Fibroblast of skin of left biceps (primary cell): ENCODE data around the gene VOPP1.
"Not testable (repeated sequence)": the region's sequence is repeated elsewhere in the genome, so short reads cannot be mapped to it uniquely, and the experiment has no call there.

Source experiments
- DNase-seq, 2 experiments: peaks; one replicate each; pipeline ENCODE4 v3.0.0-alpha.2; 2013; ENCODE audit warnings: low read depth in 2 of 2

VOPP1 gene

DNA sequence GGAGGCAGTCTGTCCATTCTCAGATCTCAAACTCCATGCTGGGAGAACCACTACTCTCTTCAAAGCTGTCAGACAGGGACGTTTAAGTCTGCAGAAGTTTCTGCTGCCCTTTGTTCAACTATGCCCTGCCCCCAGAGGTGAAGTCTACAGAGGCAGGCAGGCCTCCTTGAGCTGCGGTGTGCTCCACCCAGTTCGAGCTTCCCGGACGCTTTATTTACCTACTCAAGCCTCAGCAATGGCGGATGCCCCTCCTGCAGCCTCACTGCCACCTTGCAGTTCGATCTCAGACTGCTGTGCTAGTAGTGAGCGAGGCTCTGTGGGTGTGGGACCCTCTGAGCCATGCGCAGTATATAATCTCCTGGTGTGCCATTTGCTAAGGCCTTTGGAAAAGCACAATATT lies 10.4 kb upstream of the VOPP1 start:
- not testable (repeated sequence) for DNase-seq

DNA sequence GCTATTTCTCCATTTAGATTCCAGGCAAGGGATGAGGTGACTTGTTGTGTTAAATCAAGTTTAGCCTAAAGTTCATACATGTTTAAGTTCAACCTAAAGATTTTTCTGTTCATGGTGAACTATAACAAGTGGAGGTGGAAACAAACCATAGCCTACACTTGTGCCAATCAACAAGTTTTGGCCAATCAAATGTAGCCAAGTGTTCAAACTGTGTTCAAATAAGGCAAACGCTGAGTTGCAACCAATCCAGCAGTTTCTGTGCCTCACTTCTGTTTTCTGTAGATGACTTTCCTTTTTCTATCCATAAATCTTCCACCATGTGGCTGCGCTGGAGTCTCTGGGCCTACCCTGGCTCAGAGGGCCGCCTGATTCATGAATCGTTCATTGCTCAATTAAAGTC lies 4.5 kb upstream of the VOPP1 start:
- DNase-seq = no peak

DNA sequence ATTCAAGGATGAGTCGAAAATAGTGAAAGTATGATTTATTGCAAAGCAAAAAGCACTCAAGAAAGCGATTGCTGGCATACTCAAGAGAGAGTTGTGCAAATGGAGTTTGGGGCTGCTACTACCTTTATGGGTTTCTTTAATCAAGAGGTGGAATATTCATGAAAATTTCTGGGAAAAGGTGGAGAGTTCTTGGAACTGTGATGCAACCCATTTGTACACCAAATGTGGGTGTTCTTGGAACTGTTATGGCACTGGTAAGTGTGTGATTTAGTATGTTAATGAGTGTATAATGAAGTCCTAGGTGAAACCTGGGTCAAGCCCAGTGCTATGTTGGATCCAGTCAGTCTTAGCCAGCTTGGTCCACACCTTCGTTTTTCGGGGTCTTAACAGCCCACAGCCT lies 3.4 kb upstream of the VOPP1 start:
- no peak for DNase-seq

DNA sequence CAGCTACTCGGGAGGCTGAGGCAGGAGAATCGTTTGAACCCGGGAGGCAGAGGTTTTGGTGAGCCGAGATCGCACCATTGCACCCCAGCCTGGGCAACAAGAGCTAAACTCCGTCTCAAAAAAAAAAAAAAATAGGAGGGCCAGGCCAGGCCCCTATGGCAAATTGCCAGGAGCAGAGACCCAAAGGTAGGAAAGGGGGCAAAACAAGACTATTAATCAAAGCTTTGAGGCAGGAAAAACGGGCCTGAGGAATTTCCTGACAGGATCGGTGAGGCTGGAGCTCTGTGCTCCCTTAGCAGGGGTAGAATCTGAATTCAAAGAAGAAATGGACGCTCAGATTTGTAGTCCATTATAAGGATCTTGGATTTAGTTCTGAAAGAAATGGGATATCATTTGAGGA lies 2.8 kb upstream of the VOPP1 start:
- DNase-seq = no peak

DNA sequence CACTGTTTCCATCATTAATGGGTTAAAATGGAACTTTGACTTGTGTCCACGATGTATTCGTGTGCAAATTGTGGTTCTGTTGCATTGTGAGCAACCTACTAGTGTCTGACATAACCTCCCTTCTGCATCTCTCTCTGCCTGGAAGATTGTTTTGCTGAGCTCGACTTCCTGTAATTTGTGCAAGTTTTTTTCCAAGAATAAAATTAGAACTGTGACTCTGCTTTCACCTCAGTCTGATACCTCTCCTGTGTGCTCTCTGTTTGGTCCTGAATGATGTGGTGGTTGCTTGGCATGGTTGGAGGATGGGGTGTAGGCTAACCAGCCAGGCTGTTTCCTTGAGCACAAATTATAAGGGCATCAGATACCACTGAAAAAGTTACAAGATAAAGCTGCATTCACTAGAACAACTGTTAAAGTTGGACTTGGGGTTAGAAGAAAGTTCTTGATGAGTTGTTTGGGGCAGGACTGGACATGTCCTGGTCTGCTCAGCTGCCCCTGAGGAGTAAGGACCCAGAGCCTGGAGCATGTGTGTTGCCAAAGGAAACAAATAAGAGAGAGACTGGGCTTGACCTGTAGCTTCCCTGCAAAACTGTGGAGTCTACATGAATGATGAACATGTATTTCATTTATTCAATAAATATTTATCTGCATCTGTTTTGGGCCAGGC lies 1.9 kb upstream of the VOPP1 start:
- DNase-seq = no peak

DNA sequence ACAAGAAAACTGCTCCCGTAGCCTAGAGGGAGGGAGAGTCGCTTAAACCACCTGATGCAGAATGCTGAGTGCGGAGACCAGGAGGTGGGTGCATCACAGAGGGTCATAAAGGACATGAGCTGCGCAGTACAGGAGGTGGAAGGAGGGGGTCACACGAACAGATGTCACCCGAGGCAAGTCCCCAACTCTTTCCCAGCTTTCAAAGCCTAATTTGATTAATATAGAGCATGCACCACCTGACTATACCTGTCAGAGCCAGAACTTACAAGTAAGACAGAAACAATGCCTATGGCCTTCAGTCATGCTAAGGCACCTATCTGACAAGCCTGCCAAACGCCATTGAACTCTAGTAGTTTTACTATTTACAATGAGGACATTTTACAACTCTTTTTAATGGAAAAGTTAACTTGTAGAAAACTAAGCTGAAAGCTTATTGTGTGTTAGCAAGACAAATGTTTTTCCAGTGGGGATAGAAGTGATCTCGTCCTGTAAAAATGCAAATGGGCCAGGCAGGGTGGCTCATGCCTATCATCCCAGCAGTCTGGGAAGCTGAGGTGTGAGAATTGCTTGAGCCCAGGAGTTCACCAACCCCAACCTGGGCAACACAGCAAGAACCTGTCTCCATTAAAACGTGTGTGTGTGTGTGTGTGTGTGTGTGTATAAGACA lies 1.1 kb upstream of the VOPP1 start:
- DNase-seq = no peak

DNA sequence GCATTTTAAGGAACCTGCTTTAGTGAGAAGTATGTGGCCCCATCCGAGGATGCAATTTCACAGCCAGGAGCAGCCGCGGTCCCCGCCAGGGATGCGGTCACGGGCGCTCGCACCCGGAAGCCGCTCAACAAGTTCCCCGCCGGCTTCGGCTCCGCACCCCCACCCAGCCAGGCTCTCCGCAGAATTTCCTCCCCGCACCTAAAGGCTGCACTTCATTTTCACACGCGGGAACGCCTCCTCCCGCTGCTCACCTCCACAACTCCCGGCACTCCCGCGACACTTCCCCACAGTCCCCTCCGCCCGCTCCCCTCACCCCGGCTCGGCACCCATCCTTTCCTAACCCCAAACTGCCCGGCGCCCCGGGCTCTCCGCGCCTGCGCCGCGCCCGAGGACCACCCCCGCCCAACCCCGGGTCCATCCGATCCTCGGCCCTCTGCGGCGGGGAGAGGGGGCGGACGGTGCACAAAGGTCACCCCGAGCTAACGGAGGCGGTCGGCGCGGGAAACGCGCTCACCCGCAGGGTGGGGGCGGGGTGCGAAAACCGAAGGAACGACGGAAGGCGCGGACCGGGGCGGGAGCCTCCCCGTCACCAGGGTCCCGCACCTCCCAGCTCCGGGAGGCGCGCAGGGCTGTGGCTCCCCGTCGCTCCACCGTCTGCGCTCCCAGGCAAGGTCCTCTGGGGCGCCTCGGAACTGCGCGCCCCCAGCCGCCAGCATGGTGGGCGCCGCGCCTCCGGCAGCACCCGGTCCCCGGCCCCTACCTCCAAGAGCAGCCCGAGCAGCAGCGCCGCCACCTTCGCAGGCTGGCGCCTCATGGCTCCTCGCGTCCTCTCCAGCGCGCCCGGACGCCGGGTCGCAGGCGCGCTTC lies 558 bp downstream of the VOPP1 start:
- DNase-seq = no peak

DNA sequence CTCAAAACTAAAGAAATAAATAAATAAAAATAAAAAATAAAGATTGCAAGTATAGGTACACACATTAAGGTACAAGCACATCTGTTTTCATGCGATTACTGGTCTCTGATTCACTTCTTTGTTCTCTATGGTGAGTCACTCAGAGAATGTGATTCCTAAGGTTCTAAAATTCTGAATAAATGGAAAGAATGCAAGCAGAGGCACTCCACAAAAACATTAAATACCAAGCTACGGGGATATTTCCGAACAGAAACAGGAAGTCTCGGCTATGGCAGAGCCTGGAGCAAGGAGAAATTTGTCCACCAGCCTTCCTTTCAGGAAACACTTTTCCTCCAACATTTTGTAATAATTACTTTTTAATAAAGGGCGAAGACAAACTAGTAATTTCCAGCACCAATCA lies 1.4 kb downstream of the VOPP1 start:
- DNase-seq = peak; percentile 70 to 73

DNA sequence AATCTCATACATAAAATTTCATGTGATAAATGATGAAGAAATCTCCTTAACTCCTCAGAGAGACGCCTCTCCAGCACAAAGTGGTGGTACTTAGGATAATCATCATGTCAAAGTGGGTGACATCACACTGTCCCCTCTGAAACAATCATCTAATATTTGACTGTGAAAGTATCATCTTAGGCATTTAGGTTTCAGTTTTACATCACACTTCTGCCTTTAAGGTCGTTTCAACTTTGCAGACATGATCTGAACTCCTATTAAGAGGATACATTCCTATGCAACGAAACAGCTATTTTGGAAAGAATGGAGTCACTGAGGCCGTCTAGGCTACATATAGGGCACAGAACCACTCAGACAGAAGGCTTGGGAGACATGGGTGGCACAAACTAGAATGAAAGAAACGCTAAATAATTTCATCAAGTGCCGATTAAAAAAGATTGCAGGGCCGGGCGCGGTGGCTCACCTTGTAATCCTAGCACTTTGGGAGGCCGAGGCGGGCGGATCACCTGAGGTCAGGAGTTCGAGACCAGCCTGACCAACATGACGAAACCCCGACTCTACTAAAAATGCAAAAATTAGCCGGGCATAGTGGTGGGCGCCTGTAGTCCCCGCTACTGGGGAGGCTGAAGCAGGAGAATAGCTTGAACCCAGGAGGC lies 2.0 kb downstream of the VOPP1 start:
- no peak for DNase-seq

DNA sequence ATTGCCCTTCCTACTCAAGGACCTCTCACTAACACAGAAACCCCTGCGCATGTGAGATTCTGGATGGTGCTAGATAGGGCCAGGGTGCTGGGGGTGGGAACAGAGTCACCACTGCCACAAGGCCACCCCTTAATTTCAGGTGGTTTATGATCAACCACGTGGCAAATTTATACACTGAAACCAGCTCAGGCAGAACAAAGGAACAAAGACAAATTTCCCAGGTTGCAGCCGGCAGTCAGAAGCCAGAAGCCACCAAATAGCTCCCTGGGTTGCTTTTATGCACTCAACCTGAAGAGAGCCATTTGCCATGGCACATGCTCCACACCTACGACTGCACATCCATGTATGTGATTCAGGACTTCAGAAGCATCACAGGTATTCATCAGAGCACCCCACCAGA lies 2.5 kb downstream of the VOPP1 start:
- no peak for DNase-seq

DNA sequence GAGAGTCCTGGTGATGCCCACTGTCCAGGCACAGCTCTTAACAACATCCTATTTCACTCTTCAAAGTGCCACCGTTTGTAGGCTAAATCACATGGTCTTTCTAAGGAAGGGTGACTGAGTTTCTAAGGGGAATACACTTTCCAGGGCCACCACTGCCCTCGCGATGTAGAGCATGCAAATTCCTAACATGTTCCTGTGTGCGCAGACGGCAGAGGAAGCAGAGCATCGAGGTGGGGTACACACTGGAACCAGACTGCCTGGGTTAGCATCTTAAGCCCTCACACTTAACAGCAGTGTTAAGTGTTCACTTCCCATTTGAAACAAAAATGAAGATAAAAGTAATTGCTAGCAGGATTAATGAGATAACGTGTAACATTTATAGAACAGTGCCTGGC lies 3.0 kb downstream of the VOPP1 start:
- no peak for DNase-seq

DNA sequence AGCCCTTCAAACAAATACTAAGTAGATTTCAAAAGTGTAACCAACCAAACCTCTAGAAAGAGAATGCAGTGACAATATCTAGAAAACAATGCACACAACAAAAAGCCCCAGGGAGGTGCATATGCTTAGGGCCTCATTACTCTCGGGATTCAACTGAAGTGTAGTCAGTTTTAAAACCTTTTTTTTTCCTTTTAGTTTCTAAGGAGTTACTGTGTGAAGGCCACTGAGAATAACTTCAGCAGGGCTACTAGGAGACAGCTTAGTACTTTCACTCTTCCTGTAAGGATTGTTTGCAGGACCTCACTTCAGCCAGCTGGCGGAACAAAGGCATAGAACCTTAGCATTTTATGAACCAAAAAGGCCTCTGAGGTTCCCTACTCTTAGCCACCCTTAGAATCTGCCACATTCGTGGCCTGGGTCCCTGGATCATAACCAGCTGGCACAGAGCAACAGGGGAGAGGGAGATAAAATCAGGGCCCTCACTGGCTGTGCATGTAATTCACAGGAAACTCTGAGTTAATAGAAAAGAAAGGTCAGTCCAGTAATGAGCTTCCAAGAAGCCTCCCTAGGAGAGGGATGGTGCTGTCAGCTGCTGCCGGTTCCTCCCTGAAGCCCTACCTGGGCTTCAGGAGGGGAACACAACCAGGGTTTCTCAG lies 3.6 kb downstream of the VOPP1 start:
- DNase-seq = no peak

DNA sequence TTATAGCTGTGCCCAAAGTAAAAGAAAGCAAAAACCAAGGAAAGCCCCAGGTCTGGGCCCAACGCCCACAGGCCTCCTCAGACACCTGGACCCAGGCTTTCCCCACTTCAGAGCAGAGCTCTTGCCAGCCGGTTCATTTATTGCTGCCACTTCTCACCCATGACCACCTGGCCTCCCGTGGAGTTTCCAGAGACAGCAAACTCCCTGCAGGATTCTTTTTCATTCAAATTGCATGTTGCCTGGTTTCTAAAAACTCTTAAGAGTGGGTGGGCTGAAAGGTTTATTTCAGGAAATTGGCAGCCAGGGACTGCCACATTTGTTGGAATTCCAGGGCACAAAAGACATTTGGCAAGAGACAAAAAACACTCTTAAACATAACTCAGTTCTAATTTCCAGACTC lies 4.7 kb downstream of the VOPP1 start:
- no peak for DNase-seq

DNA sequence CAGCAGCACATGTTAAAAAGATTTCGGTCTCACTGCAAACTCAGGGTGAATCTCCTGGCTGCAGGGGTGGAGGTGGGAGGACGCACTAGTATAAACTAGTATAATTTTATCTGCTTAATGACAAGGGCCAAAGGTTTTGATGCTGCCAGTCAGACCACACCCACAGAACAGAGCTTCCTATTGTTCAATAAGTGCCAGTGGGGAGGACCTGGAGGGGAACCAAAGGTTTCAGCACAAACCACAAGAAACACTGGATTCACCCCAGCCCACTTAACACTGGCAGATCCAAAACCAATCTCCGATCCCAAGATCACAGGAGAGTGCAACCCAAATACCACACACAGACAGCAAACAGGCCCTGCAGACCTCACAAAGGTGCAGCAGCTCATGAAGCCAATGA lies 6.6 kb downstream of the VOPP1 start:
- no peak for DNase-seq

DNA sequence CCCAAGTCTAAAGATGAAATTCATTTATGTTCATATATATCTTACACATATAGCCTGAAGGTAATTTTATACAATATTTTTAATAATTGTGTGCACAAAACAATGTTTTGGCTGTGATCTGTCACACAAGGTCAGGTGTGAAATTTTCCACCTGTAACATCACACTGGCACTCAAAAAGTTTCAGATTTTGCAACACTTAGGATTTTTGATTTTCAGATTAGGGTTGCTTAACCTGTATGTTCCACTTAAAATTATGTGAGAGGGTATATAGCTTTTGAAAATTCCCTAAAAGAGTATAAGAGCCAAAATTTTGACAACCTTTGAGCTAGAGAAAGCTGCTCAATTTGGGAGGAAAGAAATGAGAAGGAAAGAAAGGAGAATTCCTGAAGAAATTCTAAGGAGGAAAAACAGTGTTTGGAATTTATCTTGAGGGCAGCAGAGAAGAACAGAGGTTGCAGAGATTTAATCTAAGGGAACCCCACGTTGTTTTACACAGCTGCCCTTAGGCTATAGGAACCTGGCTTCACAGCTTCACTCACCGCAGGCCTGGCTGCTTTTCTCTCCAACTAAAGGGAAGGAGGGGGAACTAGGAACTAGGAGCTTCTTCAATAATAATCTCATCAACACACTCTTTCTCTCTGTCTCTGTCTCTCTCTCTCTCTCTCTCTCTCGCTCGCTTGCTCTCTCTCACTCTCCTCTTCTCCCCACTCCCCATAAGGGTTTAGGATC lies 8.5 kb downstream of the VOPP1 start:
- DNase-seq = no peak

DNA sequence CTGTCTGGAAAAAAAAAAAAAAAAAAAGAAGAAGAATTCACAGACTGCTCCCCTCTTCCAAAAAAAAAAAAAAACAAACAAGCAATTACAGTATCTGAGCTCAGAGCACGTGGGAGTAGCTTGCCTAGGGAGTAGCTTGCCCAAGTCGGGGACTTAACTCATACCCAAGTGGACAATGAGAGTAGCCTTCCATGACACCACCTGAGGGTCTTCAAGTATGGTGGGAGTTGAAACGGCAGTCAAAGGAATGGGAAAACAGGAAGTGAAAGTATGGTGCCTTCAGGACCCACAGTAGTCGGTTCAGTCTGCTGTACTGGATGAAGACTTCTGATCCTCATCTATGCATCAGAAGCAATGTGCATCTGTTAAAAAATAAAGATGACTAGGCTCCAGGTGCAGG lies 10.6 kb downstream of the VOPP1 start:
- no peak for DNase-seq

DNA sequence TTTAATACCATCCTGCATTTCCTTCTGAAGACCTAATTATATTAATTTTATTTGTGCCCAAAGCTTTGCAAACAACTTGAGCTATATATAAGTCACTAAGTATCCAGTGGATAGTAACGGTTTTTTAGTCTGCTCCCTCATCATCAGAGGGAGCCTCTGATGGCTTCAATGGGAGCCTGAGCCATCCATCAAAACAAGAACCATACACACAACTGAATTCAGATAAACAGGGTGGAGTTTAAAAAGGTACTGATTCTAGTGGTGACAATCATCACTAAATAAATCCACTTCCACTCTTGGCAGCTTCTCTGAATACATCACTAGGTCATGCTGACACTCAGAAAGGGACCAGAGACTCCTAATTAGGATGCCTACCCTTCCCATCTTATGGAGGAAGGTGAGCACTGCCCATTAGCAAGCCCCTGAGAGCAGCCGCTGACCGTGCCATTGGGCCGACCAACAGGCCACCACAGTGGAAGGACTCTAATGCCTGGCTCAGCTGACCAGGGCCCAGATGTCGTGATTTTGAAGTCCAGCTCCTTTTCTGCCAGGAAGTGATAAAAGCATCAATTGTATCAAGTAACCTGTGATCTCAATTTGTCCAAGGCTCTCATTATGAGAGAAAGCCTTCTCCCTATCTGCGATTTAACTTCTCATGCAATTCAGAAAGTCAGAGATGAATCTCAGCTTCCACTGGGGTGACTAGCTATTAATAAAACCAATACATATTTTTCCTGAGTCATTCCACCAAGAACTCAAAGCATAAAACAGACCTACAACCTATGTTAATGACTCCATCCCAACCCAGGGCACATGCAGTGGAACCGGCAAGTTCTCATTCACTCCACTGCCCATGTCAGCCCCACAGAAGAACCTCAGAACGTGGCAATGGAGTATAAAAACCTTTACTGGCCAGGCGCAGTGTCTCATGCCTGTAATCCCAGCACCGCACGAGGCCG lies 13.1 kb downstream of the VOPP1 start:
- DNase-seq = no peak

DNA sequence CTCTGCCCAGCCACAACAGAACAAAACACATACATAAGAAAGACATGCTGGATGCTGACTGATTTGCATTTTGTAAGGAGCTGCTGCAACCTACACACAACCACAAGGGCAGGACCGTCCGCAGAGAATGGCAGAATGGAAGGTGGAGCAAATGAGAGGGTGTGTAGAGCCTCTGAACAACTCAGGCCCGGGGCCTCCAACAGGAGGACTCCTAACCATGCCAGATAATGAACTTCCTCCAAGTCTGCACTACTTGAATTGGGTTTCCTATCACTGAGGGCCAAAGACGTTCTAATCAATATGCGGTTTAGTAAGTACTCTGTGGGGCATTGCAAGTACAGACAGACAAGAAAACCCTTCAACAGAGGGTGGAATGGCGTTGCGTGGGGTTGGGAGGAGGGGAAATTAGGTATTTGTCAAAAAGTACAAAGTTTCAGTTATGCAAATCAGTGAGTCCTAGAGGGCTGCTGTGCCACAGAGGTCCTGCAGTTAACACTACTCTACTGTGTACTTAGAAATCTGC lies 14.6 kb downstream of the VOPP1 start:
- DNase-seq = no peak

DNA sequence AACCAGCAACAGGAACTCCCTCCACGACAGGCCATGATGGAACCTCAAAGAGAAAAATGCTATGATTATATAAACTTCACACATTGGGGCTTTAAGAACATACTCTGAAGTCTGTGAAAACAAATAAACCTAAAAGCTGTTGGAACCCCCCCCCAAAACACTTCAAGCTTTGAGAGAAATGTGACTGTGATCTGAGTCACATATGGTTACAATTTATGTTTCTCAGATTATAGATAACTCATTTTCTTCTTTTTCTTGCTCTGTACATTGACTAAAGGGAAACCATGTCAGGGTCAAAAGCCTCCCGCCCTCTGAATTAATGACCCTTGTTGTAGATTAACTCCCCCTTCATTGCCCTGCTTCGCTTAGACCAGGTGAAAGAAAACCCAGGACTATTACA lies 15.8 kb downstream of the VOPP1 start:
- no peak for DNase-seq

DNA sequence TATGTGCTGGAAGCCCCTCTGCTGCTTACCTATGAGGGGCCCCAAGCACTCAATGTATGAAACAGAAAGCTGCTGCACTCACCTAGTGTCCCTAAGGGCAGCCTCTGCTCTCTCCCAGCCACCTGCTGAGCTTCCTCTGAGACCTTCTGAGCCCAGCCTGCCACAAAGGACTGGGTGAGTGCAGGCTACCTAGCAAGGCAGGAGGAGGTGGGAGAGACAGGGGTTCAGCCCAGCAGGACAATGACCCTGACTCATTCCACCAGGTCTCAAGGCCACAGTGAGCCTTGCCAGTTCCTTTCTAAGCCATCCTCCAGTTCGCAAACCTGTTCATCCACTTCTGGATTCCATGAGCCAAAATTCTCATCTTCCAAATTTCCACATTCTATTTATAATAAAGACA lies 16.3 kb downstream of the VOPP1 start:
- DNase-seq = no peak
